HCT116 (cell line): ENCODE measurements around the gene TNFRSF25.

ENCODE experiments used
- CEBPB ChIP-seq: IDR thresholded peaks from 2 replicates; pipeline ENCODE4 v1.6.1; 2012; ENCODE audit warnings: low read depth
- ELF1 ChIP-seq: IDR thresholded peaks from 2 replicates; pipeline ENCODE4 v1.6.1; 2012; ENCODE audit warnings: low read depth, borderline replicate concordance
- EZH2 ChIP-seq: fragments of 200-600 bp; sonication (generic); IDR thresholded peaks from 2 replicates; pipeline ENCODE4 v1.6.1; 2017; ENCODE audit warnings: antibody characterized with exemption, mixed run types
- POLR2AphosphoS5 ChIP-seq: IDR thresholded peaks from 2 replicates; pipeline ENCODE4 v1.6.1; 2011; ENCODE audit warnings: mild to moderate bottlenecking, low read depth, low read length, moderate library complexity
- YY1 ChIP-seq: IDR thresholded peaks from 2 replicates; pipeline ENCODE4 v1.6.1; 2011; ENCODE audit warnings: low read length, low read depth, moderate library complexity, mild to moderate bottlenecking; ENCODE audit not compliant: insufficient replicate concordance; ENCODE audit errors: extremely low read depth
- TF ChIP-seq, protein P1 (sequence below), 3 experiments: fragments of 200-600 bp in 1 of 3; sonication (generic) in 1 of 3; IDR thresholded peaks in 2 of 3; conservative IDR thresholded peaks in 1 of 3; 2 replicates each; pipeline ENCODE4 v1.5.1; 2012 to 2017; ENCODE audit warnings: low read depth in 2 of 3, low read length in 2 of 3, antibody characterized with exemption in 1 of 3, borderline replicate concordance in 1 of 3, control low read depth in 1 of 3, mild to moderate bottlenecking in 1 of 3, mixed read lengths in 1 of 3, mixed run types in 1 of 3, moderate library complexity in 1 of 3; ENCODE audit not compliant: insufficient read depth in 1 of 3

DNA sequence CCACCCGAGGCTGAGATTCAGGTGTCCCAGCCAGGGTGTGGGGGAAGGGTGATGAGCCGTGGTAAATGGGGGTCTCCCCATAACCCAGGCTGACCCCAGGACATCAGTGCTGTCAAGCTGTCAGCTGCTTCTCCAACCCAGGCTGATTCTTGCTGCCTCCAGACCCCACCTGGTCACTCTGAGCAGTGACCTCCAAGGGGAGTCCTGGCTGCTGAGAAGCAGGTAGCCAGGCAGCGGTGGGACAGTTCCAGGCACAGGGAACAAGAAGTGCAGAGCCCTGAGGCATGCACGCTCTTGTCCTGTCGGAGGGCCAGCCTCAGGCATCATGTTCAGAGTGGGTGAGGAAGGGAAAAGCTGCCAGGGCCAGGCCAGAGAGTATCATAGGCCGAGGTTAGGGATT, 40.3 kb downstream of the TNFRSF25 start:
- no peak for TF ChIP-seq YY1
- TF ChIP-seq, protein P1, sequence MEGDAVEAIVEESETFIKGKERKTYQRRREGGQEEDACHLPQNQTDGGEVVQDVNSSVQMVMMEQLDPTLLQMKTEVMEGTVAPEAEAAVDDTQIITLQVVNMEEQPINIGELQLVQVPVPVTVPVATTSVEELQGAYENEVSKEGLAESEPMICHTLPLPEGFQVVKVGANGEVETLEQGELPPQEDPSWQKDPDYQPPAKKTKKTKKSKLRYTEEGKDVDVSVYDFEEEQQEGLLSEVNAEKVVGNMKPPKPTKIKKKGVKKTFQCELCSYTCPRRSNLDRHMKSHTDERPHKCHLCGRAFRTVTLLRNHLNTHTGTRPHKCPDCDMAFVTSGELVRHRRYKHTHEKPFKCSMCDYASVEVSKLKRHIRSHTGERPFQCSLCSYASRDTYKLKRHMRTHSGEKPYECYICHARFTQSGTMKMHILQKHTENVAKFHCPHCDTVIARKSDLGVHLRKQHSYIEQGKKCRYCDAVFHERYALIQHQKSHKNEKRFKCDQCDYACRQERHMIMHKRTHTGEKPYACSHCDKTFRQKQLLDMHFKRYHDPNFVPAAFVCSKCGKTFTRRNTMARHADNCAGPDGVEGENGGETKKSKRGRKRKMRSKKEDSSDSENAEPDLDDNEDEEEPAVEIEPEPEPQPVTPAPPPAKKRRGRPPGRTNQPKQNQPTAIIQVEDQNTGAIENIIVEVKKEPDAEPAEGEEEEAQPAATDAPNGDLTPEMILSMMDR (IDR thresholded peaks at IDR 0.05 in 2 of 3, conservative IDR thresholded peaks at IDR 0.05 in 1 of 3; ENCODE audit: borderline replicate concordance in 1 of 3, insufficient read depth in 1 of 3, low read depth in 2 of 3, low read length in 2 of 3): no peak
- no peak for TF ChIP-seq ELF1
- TF ChIP-seq POLR2AphosphoS5: no peak
- TF ChIP-seq EZH2: no peak
- no peak for TF ChIP-seq CEBPB
